ENCODE measurements around the gene LRRC32. TPM values are rescaled to one million over a fixed set of nuclear protein-coding genes. Genes with fewer than 3 reads are reported as not detected.

Gene LRRC32
- total RNA-seq, 2 experiments from 2014 or later: 23.2 to 24.5 TPM

DNA sequence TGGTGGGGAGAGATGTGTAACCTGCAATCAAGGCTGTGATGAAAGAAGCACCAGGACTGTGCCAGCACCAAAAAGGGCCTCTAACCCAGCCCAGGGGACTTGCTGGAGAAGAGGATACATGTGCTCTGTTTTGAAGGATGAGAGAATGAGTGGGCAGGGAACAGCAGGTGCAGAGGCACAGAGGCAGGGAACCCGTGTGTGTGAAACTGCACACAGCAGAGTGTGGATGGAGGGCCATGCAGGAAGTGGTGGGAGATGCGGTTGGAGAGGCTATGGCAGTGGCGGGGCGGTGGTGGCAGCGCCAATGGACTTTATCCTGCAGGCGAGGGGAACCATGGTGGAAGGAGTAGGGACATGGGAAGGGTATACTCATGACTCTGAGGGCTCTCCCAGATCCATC lies 25.2 kb upstream of the LRRC32 start:
- DNase-seq: no peak
- Mint-ChIP-seq H3K27ac (no peak overlapping the region), H3K27me3 (no peaks in the 10 kb centered on the region), H3K4me3 (no peak overlapping the region), H3K36me3 (ENCODE audit: low read depth) (no peaks in the 10 kb centered on the region), H3K4me1 (ENCODE audit: low read depth) (peaks cover 16% of the 10 kb centered on the region), H3K9me3 (no peaks in the 10 kb centered on the region)
- CTCF ChIA-PET: interaction anchor here (1.0 kb wide), 1 partner anchor 32 kb away, joined by 3 read pairs; no protein-coding TSS in a partner anchor
- intact Hi-C loops (cut with micrococcal nuclease): no loop called here
- TF ChIP-seq, protein P1, sequence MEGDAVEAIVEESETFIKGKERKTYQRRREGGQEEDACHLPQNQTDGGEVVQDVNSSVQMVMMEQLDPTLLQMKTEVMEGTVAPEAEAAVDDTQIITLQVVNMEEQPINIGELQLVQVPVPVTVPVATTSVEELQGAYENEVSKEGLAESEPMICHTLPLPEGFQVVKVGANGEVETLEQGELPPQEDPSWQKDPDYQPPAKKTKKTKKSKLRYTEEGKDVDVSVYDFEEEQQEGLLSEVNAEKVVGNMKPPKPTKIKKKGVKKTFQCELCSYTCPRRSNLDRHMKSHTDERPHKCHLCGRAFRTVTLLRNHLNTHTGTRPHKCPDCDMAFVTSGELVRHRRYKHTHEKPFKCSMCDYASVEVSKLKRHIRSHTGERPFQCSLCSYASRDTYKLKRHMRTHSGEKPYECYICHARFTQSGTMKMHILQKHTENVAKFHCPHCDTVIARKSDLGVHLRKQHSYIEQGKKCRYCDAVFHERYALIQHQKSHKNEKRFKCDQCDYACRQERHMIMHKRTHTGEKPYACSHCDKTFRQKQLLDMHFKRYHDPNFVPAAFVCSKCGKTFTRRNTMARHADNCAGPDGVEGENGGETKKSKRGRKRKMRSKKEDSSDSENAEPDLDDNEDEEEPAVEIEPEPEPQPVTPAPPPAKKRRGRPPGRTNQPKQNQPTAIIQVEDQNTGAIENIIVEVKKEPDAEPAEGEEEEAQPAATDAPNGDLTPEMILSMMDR (IDR thresholded peaks at IDR 0.05): no peak
- POLR2A ChIA-PET: no interaction called here
- ATAC-seq: no peak

GRCh38 chr11:76695133-76695532 lies 24.6 kb upstream of the LRRC32 start:
- no peak overlapping the region for H3K4me3 Mint-ChIP-seq
- H3K36me3 Mint-ChIP-seq (ENCODE audit: low read depth): no peaks in the 10 kb centered on the region
- peak; percentile 45 for DNase-seq
- TF ChIP-seq, protein P1 (IDR thresholded peaks at IDR 0.05): no peak
- H3K9me3 Mint-ChIP-seq: no peaks in the 10 kb centered on the region
- intact Hi-C loops (cut with micrococcal nuclease): no loop called here
- peaks cover 10% of the 10 kb centered on the region for H3K4me1 Mint-ChIP-seq (ENCODE audit: low read depth)
- ChIA-PET CTCF (interaction anchor here (1.0 kb wide), 1 partner anchor 33 kb away, joined by 3 read pairs; no protein-coding TSS in a partner anchor), POLR2A (no interaction called here)
- H3K27ac Mint-ChIP-seq: no peak overlapping the region
- no peaks in the 10 kb centered on the region for H3K27me3 Mint-ChIP-seq
- ATAC-seq: no peak

DNA sequence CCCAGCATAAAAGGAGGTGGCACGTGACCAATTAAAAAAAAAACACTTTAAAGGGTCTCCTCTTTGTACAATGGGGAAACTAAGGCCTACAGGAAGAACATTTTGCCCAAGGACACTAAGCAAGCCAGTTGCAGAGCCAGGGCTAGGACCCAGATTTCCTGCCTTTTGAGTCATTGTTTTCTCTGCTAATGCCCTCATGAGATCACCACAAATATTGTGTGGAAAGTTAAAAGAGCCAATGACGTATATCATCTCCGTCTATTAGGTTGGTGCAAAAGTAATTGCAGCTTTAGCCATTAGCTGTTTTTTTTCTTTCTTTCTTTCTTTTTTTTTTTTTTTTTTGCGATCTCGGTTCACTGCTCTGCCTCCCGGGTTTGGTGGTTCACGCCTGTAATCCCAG lies 24.1 kb upstream of the LRRC32 start:
- Mint-ChIP-seq H3K36me3 (ENCODE audit: low read depth) (no peaks in the 10 kb centered on the region), H3K27me3 (no peaks in the 10 kb centered on the region), H3K27ac (no peak overlapping the region), H3K9me3 (no peaks in the 10 kb centered on the region), H3K4me3 (no peak overlapping the region), H3K4me1 (ENCODE audit: low read depth) (peaks cover 7% of the 10 kb centered on the region)
- ChIA-PET POLR2A (no interaction called here), CTCF (no interaction called here)
- no peak for DNase-seq
- no peak for ATAC-seq
- TF ChIP-seq, protein P1 (IDR thresholded peaks at IDR 0.05): no peak
- intact Hi-C loops (cut with micrococcal nuclease): no loop called here

- Mint-ChIP-seq H3K27me3 (no peaks in the 10 kb centered on the region), H3K9me3 (no peaks in the 10 kb centered on the region), H3K27ac (no peak overlapping the region), H3K36me3 (ENCODE audit: low read depth) (no peaks in the 10 kb centered on the region), H3K4me1 (ENCODE audit: low read depth) (peaks cover 7% of the 10 kb centered on the region), H3K4me3 (no peak overlapping the region)
- ChIA-PET CTCF (interaction anchor here (1.1 kb wide), 1 partner anchor 28 kb away, joined by 3 read pairs; no protein-coding TSS in a partner anchor), POLR2A (no interaction called here)
- DNase-seq (no peak), ATAC-seq (no peak)
- intact Hi-C loops (cut with micrococcal nuclease): no loop called here
- TF ChIP-seq, protein P1 (IDR thresholded peaks at IDR 0.05): no peak
Measured at GRCh38 chr11:76693806-76694205, 23.3 kb upstream of the LRRC32 start.

DNA sequence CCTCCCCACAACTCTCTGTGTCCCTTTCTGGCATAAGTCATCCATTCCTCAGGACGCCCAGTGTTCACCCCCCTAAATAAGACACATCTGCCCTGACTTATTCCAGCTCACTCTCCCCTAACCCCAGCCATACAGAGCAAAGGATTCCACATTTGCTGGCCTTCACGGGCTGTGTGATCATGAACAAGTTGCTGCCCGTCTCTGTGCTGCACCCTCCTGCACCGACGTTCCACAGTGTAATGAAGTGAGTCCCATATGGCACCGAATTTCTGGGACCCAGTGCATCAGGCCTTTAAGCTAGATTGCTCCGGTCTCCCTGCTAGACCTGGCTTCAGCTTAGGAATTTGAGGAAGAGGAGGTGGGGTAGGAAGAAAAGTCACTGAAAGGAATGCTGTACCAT lies 22.4 kb upstream of the LRRC32 start:
- ATAC-seq (no peak), DNase-seq (no peak)
- peaks cover 7% of the 10 kb centered on the region for H3K4me1 Mint-ChIP-seq (ENCODE audit: low read depth)
- ChIA-PET POLR2A (no interaction called here), CTCF (no interaction called here)
- H3K4me3 Mint-ChIP-seq: no peak overlapping the region
- no peaks in the 10 kb centered on the region for H3K36me3 Mint-ChIP-seq (ENCODE audit: low read depth)
- no peaks in the 10 kb centered on the region for H3K9me3 Mint-ChIP-seq
- no peak overlapping the region for H3K27ac Mint-ChIP-seq
- TF ChIP-seq, protein P1 (IDR thresholded peaks at IDR 0.05): no peak
- H3K27me3 Mint-ChIP-seq: no peaks in the 10 kb centered on the region
- intact Hi-C loops (cut with micrococcal nuclease): no loop called here

Measured in activated CD8-positive, alpha-beta T cell treated with anti-CD3 and anti-CD28 coated beads for 36 hours (primary cell).